DMS53 treated with DMSO at 0.1 percent for 48 hours (cell line): Measurements from ENCODE around the gene MTHFD1.

Experiments
- DNase-seq: peaks from one replicate; lab custom pipeline; 2025; ENCODE audit not compliant: unreplicated experiment; lab: John Stamatoyannopoulos, UW

MTHFD1 gene

GRCh38 chr14:64488590-64489099, 100.5 kb downstream of the MTHFD1 start:
- no peak for DNase-seq

- no peak for DNase-seq
Observed at GRCh38 chr14:64491637-64492036, 103.5 kb downstream of the MTHFD1 start.

GRCh38 chr14:64493455-64493854, 105.3 kb downstream of the MTHFD1 start:
- DNase-seq = no peak

GRCh38 chr14:64495252-64495651, 107.1 kb downstream of the MTHFD1 start:
- no peak for DNase-seq

- no peak for DNase-seq
Observed at GRCh38 chr14:64496764-64497163, 108.6 kb downstream of the MTHFD1 start.

- no peak for DNase-seq
Observed at GRCh38 chr14:64500088-64500487, 111.9 kb downstream of the MTHFD1 start.

GRCh38 chr14:64501411-64502171, 113.4 kb downstream of the MTHFD1 start:
- DNase-seq = no peak

- no peak for DNase-seq
Observed at GRCh38 chr14:64502456-64502855, 114.3 kb downstream of the MTHFD1 start.

- DNase-seq = no peak
Observed at GRCh38 chr14:64502887-64503433, 114.8 kb downstream of the MTHFD1 start.

GRCh38 chr14:64503434-64504309, 115.5 kb downstream of the MTHFD1 start, which contains the start of gene ZBTB25:
Gene ZBTB25, minus strand, starts transcription at chr14:64503838. Its CDS starts 13,305 bp downstream, at chr14:64490533.
- DNase-seq = peak; percentile 43

GRCh38 chr14:64504310-64504896, 116.2 kb downstream of the MTHFD1 start, which contains the start of gene ZBTB1:
Gene ZBTB1, plus strand, starts transcription at chr14:64504770. Its CDS starts 16,735 bp downstream, at chr14:64521505.
- peak; percentile 52 for DNase-seq

- peak; percentile 61 for DNase-seq
Observed at GRCh38 chr14:64504897-64505794, 117.0 kb downstream of the MTHFD1 start.

GRCh38 chr14:64506721-64507120, 118.6 kb downstream of the MTHFD1 start:
- no peak for DNase-seq

- DNase-seq = no peak
Observed at GRCh38 chr14:64507376-64508156, 119.4 kb downstream of the MTHFD1 start.

- DNase-seq = no peak
Observed at GRCh38 chr14:64508215-64508776, 120.1 kb downstream of the MTHFD1 start.

- DNase-seq = no peak
Observed at GRCh38 chr14:64509036-64509435, 120.9 kb downstream of the MTHFD1 start.
